ENCODE results near the gene ZNF43.

DNA sequence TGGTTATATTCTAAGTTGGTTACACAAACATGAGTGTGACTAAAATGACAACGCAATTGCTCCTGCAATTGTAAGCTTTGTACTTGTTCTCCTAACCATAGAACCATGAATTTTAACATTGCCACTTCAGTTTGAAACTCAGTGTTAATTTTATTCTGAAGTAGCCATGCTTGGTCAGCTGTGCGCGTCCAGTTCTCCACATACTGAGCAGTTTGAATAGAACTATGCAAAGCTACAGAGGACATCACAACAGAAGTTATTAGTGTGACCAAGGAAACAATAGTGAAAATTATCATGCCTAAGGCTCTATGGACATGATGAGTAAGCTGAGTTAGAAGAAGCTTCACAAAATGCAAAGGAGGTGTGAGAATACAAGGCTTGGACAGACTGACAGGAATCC, 49.0 kb downstream of the ZNF43 start:
- TF ChIP-seq CTCF (IDR thresholded peaks at IDR 0.05), result no peak
- no peak for TF ChIP-seq POLR2A (IDR thresholded peaks at IDR 0.05)

All from right lobe of liver (tissue), 4 donors.